Panc1 (cell line): ENCODE data around the gene SEMA5B.

Experiments
- POLR2AphosphoS5 ChIP-seq: IDR thresholded peaks from 2 replicates; pipeline ENCODE4 v1.6.1; 2012; ENCODE audit warnings: mild to moderate bottlenecking, low read depth, low read length, moderate library complexity
- SIN3A ChIP-seq: IDR thresholded peaks from 2 replicates; pipeline ENCODE4 v1.6.1; 2012; ENCODE audit warnings: low read depth, mild to moderate bottlenecking, low read length, moderate library complexity, borderline replicate concordance; ENCODE audit not compliant: insufficient read depth
- TF ChIP-seq, protein P1 (sequence below), 2 experiments: IDR thresholded peaks; 2 replicates each; pipeline ENCODE4 v1.6.1; 2011 to 2012; ENCODE audit warnings: low read depth in 2 of 2, control low read depth in 1 of 2, low read length in 1 of 2, mild to moderate bottlenecking in 1 of 2, moderate library complexity in 1 of 2; ENCODE audit not compliant: insufficient read depth in 1 of 2
- TF ChIP-seq, protein P2 (sequence below): fragments of 450-650 bp; IDR thresholded peaks from 2 replicates; pipeline ENCODE4 v1.5.1; 2017; ENCODE audit warnings: mild to moderate bottlenecking

DNA sequence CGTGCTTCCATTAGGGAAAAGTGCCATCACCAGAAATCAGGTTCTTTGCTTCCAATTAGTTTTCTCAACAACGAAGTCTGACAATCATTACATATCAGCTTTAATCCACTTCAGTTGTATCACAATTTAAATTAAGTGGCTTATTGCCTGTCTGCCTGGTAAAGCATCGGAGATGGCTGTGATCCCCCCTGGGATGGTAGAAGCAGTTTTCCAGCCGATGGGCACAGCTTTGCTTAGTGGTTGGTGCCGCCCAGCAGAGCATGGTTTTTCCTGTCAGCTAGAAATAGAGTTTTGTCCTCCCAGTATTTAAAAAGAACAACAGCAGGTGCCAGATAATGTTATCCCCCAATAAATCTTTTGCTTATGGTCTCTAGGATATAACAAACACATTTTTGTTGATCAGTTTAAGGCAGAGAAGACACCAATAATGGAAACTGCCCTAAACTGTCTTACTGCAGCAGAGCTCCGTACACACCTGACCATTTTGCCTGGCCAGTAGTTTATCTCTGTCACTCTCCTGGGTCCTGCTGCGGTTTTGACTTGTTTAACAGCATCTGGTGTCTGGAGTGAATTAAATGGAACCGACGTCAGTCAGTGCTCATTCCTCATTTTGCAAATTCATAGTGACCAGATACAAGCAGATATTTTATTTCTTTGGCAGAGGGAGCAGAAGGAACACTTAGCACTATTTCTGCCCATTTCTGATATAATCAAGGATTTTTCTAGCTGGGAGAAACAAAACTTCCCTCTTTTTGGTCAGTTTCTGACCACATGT lies 153.6 kb downstream of the SEMA5B start:
- TF ChIP-seq, protein P1, sequence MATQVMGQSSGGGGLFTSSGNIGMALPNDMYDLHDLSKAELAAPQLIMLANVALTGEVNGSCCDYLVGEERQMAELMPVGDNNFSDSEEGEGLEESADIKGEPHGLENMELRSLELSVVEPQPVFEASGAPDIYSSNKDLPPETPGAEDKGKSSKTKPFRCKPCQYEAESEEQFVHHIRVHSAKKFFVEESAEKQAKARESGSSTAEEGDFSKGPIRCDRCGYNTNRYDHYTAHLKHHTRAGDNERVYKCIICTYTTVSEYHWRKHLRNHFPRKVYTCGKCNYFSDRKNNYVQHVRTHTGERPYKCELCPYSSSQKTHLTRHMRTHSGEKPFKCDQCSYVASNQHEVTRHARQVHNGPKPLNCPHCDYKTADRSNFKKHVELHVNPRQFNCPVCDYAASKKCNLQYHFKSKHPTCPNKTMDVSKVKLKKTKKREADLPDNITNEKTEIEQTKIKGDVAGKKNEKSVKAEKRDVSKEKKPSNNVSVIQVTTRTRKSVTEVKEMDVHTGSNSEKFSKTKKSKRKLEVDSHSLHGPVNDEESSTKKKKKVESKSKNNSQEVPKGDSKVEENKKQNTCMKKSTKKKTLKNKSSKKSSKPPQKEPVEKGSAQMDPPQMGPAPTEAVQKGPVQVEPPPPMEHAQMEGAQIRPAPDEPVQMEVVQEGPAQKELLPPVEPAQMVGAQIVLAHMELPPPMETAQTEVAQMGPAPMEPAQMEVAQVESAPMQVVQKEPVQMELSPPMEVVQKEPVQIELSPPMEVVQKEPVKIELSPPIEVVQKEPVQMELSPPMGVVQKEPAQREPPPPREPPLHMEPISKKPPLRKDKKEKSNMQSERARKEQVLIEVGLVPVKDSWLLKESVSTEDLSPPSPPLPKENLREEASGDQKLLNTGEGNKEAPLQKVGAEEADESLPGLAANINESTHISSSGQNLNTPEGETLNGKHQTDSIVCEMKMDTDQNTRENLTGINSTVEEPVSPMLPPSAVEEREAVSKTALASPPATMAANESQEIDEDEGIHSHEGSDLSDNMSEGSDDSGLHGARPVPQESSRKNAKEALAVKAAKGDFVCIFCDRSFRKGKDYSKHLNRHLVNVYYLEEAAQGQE (IDR thresholded peaks at IDR 0.05; ENCODE audit: insufficient read depth in 1 of 2, low read depth in 2 of 2, low read length in 1 of 2): no peak
- TF ChIP-seq POLR2AphosphoS5 (no peak), SIN3A (no peak)
- TF ChIP-seq, protein P2, sequence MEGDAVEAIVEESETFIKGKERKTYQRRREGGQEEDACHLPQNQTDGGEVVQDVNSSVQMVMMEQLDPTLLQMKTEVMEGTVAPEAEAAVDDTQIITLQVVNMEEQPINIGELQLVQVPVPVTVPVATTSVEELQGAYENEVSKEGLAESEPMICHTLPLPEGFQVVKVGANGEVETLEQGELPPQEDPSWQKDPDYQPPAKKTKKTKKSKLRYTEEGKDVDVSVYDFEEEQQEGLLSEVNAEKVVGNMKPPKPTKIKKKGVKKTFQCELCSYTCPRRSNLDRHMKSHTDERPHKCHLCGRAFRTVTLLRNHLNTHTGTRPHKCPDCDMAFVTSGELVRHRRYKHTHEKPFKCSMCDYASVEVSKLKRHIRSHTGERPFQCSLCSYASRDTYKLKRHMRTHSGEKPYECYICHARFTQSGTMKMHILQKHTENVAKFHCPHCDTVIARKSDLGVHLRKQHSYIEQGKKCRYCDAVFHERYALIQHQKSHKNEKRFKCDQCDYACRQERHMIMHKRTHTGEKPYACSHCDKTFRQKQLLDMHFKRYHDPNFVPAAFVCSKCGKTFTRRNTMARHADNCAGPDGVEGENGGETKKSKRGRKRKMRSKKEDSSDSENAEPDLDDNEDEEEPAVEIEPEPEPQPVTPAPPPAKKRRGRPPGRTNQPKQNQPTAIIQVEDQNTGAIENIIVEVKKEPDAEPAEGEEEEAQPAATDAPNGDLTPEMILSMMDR: no peak
